Smooth muscle cell (in vitro differentiated cells): ENCODE data around the gene ZMIZ2. TPM values are rescaled to one million over a fixed set of nuclear protein-coding genes. Genes with fewer than 3 reads are reported as not detected.
"Not testable (repeated sequence)": the region's sequence is repeated elsewhere in the genome, so short reads cannot be mapped to it uniquely, and the experiment has no call there.

ENCODE experiments used
- DNase-seq: peaks from one replicate; lab custom pipeline; 2025; ENCODE audit not compliant: unreplicated experiment; lab: John Stamatoyannopoulos, UW
- H2AFZ ChIP-seq: fragments of 200-600 bp; sonication (generic); 2 replicates; pipeline ENCODE4 v1.6.0; 2016; ENCODE audit warnings: antibody characterized with exemption, low read depth, mild to moderate bottlenecking
- H3F3A ChIP-seq: fragments of 200-600 bp; sonication (generic); 2 replicates; pipeline ENCODE4 v1.6.0; 2017; ENCODE audit warnings: antibody characterized with exemption, low read depth
- H3K27ac ChIP-seq: fragments of 200-600 bp; sonication (generic); 2 replicates; pipeline ENCODE4 v1.5.1; 2016; ENCODE audit warnings: low read depth, mild to moderate bottlenecking
- H3K27me3 ChIP-seq: fragments of 200-600 bp; sonication (generic); 2 replicates; pipeline ENCODE4 v1.6.1; 2016; ENCODE audit warnings: low read depth, mild to moderate bottlenecking
- H3K36me3 ChIP-seq: fragments of 200-600 bp; sonication (generic); 2 replicates; pipeline ENCODE4 v1.5.1; 2016; ENCODE audit warnings: low read depth
- H3K4me1 ChIP-seq: fragments of 200-600 bp; sonication (generic); 2 replicates; pipeline ENCODE4 v1.5.1; 2016; ENCODE audit warnings: low read depth
- H3K4me2 ChIP-seq: fragments of 200-600 bp; sonication (generic); 2 replicates; pipeline ENCODE4 v1.6.0; 2016; ENCODE audit warnings: mild to moderate bottlenecking
- H3K4me3 ChIP-seq: fragments of 200-600 bp; sonication (generic); 2 replicates; pipeline ENCODE4 v1.5.1; 2016; ENCODE audit warnings: mild to moderate bottlenecking
- H3K79me2 ChIP-seq: fragments of 200-600 bp; sonication (generic); 2 replicates; pipeline ENCODE4 v1.6.0; 2016; ENCODE audit warnings: low read depth, mild to moderate bottlenecking
- H3K9ac ChIP-seq: fragments of 200-600 bp; sonication (generic); 2 replicates; pipeline ENCODE4 v1.6.0; 2016; ENCODE audit warnings: low read depth
- H3K9me3 ChIP-seq: fragments of 200-600 bp; sonication (generic); replicated peaks from 2 replicates; pipeline ENCODE4 v1.5.1; 2016; ENCODE audit warnings: low read depth
- H4K20me1 ChIP-seq: fragments of 200-600 bp; sonication (generic); 2 replicates; pipeline ENCODE4 v1.6.0; 2016; ENCODE audit warnings: low read depth
- CTCF ChIP-seq: fragments of 200-600 bp; sonication (generic); IDR thresholded peaks from 2 replicates; pipeline ENCODE4 v1.5.1; 2017; ENCODE audit warnings: borderline replicate concordance, mild to moderate bottlenecking, antibody characterized with exemption; ENCODE audit not compliant: insufficient read depth, poor library complexity, severe bottlenecking
- WGBS: methylation state at CpG from one replicate; pipeline ENCODE4 v1.1.7; 2016; ENCODE audit warnings: low lambda C conversion rate; 5-methylcytosine and 5-hydroxymethylcytosine counted together
- polyA plus RNA-seq: library from polyadenylated mRNA; unstranded; fragments of >200 nt; fragmentation: Nextera tagmentation; extraction: Ambion mirVana; gene quantifications from 2 replicates; pipeline ENCODE4 v1.2.1, GENCODE V29; 2016
- total RNA-seq: library from RNA; depleted of rRNA; stranded (reverse); fragments of >200 nt; gene quantifications from 2 replicates; pipeline ENCODE4 v1.2.3, GENCODE V29; 2014

The ZMIZ2 gene
- total and polyA plus RNA-seq, 2 experiments from 2014 or later, result 8.8 to 17.2 TPM

- no peak overlapping the region for H3K27ac ChIP-seq
- no peak for TF ChIP-seq CTCF
- no peaks in the 10 kb centered on the region for H3K4me1 ChIP-seq
- no peaks in the 10 kb centered on the region for H4K20me1 ChIP-seq
- no peaks in the 10 kb centered on the region for H3F3A ChIP-seq
- no peak overlapping the region for H3K4me3 ChIP-seq
- H3K79me2 ChIP-seq, result no peaks in the 10 kb centered on the region
- WGBS, result 85% methylated on average over 1 of the region's 1 CpG
- no peaks in the 10 kb centered on the region for H3K36me3 ChIP-seq
- H3K9me3 ChIP-seq, result no peaks in the 10 kb centered on the region
- DNase-seq, result no peak
- no peak overlapping the region for H2AFZ ChIP-seq
- H3K9ac ChIP-seq, result no peak overlapping the region
- H3K4me2 ChIP-seq, result no peak overlapping the region
- no peaks in the 10 kb centered on the region for H3K27me3 ChIP-seq
Measured at GRCh38 chr7:44784364-44784763, 35.7 kb downstream of the ZMIZ2 start.

- H3K36me3 ChIP-seq, H3K4me3 ChIP-seq, H3K27me3 ChIP-seq, H3F3A ChIP-seq, DNase-seq, H3K4me1 ChIP-seq, H3K4me2 ChIP-seq, H2AFZ ChIP-seq, H3K79me2 ChIP-seq, H3K9ac ChIP-seq, H3K9me3 ChIP-seq, H3K27ac ChIP-seq, H4K20me1 ChIP-seq: not testable (repeated sequence)
- WGBS, result 49% methylated on average over 3 of the region's 3 CpGs
Measured at GRCh38 chr7:44785218-44785617, 36.6 kb downstream of the ZMIZ2 start.

GRCh38 chr7:44787041-44787440, 38.4 kb downstream of the ZMIZ2 start:
- 85% methylated on average over 4 of the region's 4 CpGs for WGBS
- Histone ChIP-seq H3K79me2 (no peaks in the 10 kb centered on the region), H3K4me3 (no peak overlapping the region), H3K9ac (no peak overlapping the region), H3K27ac (no peak overlapping the region), H3K27me3 (no peaks in the 10 kb centered on the region), H3K4me2 (no peak overlapping the region), H3K4me1 (no peaks in the 10 kb centered on the region), H3K36me3 (no peaks in the 10 kb centered on the region), H2AFZ (no peak overlapping the region), H3F3A (no peaks in the 10 kb centered on the region), H3K9me3 (no peaks in the 10 kb centered on the region), H4K20me1 (no peaks in the 10 kb centered on the region)
- no peak for DNase-seq
- TF ChIP-seq CTCF, result no peak

GRCh38 chr7:44787762-44788161, 39.1 kb downstream of the ZMIZ2 start:
- no peak overlapping the region for H3K4me2 ChIP-seq
- H3K36me3 ChIP-seq, result no peaks in the 10 kb centered on the region
- H3K4me1 ChIP-seq, result no peaks in the 10 kb centered on the region
- no peaks in the 10 kb centered on the region for H3K79me2 ChIP-seq
- no peaks in the 10 kb centered on the region for H4K20me1 ChIP-seq
- TF ChIP-seq CTCF, result no peak
- H3K27ac ChIP-seq, result no peak overlapping the region
- H3K27me3 ChIP-seq, result no peaks in the 10 kb centered on the region
- DNase-seq, result no peak
- H2AFZ ChIP-seq, result no peak overlapping the region
- WGBS, result 91% methylated on average over 3 of the region's 3 CpGs
- H3K4me3 ChIP-seq, result no peak overlapping the region
- H3F3A ChIP-seq, result no peaks in the 10 kb centered on the region
- no peak overlapping the region for H3K9ac ChIP-seq
- no peaks in the 10 kb centered on the region for H3K9me3 ChIP-seq
